HG03571 (cell line): ENCODE measurements around the gene BARHL1.

Experiments
- ATAC-seq: cut with Tn5 transposase; IDR thresholded peaks from one replicate; pipeline ENCODE4 v1.9.1; 2021; ENCODE audit not compliant: unreplicated experiment

Gene BARHL1

DNA sequence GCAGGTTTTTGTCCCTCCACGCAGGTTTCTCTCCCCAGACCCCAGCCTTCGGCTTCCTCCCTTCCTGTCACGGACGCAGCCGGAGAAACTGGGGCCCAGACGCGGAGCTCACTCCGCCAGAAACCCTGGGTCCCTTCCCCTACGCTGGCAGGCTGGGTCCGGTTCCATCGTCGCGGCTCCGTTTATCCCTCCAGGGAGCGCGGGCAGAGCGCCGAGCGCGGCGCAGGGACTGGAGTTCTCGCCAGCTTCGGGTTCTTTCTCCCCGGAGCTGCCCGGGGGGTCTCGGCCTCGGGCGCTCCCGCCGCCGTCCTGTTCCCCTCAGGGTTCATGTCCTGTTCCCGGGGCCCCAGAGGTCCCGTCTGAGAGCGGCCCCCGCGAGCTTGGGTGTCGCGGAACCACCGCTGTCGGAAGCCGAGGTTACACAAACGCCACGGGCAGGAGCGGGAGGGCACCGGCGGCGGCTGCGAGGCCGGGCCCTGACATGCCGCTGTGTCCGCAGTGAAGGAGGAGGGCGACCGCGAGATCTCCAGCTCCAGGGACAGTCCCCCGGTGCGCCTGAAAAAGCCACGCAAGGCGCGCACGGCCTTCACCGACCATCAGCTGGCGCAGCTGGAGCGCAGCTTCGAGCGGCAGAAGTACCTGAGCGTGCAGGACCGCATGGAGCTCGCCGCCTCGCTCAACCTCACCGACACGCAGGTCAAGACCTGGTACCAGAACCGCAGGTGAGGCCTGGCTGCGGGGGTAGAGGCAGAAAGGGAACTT lies 4.6 kb downstream of the BARHL1 start:
- no peak for ATAC-seq

DNA sequence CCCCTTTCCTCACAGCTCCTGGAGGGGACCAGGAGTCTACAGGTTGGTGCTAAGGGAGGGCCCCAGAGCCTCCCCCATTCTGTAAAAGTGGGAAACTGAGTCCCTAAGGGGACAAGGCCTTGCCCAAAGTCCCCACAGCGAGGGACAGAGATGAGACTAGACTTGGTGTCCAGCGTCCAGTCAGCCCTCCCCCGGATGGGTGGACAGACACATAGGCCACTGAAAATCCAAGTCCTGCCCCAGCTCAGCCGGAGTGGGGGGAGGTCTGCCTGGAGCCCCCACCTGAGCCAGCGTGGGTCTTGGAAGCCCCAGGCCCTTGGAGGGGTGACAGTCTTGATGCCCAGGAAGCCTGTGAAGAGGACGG lies 5.2 kb downstream of the BARHL1 start:
- ATAC-seq: no peak

DNA sequence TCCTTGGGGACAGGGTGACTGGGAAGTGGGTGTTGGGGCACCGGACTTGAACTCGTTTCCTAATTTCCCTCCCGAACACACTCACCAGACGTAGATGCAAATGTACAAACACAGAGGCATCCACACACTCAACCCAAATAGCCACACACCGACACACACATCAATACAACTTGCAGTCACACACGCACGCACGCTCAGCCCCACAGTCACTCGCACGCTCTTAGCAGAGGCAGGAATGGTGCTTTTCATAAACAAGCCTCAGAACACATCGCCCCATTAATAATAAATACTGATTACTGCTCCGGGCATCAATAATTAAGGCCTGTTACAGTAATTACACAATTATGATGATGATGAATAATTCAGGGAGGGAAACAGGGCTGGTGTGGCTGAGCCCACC lies 5.7 kb downstream of the BARHL1 start:
- ATAC-seq: no peak

DNA sequence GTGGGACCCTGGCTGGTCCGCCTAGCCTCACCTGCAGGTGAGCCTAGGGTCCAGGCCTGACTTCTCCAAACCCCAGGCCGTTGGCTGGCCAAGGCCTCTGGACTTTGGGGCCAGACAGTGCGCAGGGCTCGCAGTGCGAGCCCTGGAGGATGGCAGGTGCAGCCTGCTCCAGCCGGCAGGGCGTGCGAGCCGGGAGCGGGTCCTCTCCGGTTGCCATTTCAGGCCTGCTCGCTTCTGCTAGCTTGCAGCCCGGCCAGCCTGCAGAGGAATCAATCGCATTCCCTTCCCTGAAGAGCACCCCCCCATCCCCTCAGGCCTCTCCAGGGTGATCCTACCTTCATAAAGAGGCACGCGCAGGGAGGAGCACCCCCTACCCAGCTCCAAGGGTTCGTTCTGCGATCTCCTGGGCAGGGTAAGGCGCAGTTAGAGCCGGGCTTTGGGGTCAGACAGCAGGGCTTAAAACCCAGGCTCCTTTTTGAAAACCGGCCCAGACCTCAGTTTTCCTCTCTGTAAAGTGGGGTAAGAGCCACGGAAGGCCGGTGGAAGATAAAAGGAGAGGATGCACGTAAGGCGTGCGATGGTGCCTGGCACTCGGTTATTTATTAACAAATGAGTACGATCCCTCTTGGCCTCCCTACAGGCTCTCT lies 6.2 kb downstream of the BARHL1 start:
- no peak for ATAC-seq

DNA sequence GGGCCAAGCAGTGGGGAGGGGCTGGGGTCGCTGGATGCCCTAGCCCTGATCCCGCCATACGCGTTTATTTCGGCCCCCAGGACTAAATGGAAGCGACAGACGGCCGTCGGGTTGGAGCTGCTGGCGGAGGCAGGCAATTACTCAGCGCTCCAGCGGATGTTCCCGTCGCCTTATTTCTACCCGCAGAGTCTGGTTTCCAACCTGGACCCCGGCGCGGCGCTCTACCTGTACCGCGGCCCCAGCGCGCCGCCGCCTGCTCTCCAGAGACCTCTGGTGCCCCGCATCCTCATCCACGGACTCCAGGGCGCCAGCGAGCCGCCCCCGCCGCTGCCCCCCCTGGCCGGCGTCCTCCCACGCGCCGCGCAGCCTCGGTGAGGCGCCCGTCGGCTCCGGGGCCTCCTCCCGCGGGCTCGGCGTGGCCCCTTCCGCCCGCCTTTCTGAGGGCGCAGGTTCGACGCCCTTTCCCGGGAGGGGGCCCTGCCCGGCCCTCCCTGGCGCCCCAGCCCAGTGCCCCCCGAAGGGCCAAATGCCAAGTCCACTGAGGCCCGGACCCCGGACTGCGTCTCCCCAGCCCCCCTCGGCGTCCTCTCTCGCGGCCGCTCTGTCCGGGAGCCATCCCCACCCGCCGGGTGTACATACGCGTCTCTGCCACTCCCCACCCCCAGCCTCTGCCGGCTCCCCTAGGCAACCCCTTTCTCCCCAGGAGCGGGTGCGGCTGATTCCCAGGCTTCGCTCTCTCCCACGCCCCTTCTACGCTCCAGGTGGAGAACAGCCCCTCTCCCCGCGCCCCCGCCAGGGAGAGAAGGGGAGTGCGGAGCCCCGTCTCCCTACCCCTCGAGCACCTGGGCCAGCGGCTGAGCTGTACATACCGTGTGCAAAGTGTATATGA lies 7.0 kb downstream of the BARHL1 start:
- no peak for ATAC-seq

DNA sequence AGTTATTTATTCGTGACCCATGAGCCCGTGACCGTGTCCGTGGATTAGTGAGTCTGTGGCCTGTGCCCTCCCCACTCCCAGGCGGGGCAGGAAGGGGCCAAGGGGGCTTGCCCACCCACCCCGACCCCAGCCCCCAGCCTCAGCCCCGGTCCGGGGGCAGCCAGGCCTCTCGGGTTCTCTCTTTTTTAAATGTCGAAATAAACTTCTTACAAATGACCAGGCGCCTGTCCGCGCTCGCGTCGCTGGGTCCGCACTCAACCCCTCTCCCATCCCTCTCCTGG lies 7.6 kb downstream of the BARHL1 start:
- ATAC-seq: no peak

DNA sequence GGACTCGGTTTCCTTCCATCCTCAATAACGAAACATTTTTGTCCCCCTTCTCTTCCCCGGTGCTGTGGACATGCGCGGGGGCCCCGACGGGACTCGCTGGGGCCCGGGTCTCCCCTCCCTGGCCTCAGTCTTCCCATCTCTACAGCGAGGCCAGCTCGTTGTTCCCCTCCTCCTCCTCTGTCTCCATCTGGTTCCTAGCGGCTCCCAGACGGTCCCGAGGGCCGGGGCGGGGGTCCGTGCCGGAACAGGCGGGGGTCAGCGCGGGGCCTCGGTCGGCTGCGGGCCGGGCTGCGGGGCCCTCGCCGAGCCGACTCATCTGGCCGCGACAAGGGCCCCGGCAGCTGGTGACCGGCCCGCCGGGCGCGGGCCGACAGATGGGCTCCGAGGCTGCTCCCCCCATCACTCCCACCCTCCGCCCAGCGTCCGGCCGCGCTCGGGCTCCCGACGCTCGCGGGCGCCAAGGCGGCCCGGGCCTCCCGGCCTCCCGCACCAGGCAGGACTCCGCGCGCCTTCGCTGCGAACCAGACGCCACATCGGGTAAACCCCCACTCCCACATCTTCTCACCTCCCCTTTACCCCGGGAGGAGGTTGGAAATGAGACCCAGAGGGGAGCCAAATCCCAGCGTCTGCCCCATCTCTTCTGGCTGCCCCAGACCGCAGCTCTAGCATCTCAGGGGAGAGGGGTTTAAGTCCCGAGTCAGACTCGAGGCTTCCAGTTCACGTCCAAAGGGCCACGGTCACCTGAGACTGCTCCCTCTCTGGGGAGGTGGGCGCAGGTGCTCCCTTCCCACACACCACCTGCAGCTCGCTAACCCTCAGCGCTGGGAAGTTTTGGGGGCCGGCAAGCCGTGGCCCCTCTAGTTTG lies 8.1 kb downstream of the BARHL1 start:
- ATAC-seq: no peak

DNA sequence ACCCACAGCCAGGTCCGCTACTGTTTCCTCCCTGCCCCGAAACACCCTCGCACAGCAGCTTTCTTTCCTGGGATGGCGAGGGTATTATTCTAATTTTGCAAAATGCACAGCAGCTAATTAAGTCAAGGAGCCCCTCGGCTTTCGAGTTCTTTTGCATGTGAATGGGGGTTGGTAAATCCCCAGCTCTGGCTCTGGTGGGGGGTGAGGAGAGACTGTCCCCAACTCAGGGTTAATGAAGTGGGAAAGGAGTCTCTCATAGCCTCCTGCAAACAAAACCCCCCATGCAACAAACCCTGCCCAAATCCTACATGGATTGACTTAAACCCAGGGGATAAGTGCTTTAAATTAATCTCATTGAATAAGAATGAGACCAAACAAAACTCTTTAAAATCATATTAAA lies 8.8 kb downstream of the BARHL1 start:
- no peak for ATAC-seq

DNA sequence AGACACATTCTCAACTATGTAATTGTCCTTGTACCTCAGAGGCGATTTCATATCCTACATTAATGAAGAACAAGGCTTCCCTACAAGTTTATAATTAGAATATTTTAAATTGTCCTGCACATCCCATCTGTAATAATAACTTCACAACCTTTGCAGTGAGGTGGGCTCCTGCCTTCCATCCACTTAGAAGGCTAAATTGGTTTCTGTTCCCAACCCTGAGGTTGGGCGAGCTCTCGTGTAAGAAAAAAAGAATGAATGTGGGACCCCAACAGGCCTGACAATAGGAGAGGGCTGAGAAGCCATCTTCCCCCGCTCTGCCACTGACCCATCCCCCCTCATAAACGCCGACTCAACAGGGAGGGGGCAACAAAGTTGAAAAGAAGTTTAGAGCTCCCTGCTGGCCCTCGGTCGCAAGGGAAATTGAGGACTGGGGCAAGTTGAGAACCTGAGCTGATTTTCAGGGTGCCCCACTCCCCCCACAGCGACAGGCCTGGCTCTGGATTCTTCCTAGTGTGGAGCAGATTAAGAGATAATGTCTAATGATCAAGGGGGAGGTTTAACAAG lies 9.4 kb downstream of the BARHL1 start:
- no peak for ATAC-seq

DNA sequence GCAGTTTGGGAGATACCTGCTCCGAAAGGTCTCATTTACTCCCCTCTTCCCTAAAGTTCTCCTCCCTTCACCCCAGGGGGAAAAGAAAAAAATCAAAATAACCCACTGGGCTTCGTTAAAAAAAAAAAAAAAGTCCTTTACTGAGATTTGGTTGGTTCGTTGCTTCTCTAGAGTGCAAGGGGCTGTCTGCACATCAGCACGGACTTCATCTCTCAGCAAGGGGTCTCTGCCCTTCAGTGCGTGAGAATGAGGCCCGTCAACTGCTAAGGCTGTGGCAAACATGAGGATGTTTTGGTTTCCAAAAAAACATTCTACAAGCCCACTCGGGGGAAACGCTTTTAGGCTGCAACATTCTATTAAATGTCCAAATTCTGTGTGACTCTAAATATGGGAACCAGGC lies 10.0 kb downstream of the BARHL1 start:
- ATAC-seq: no peak

DNA sequence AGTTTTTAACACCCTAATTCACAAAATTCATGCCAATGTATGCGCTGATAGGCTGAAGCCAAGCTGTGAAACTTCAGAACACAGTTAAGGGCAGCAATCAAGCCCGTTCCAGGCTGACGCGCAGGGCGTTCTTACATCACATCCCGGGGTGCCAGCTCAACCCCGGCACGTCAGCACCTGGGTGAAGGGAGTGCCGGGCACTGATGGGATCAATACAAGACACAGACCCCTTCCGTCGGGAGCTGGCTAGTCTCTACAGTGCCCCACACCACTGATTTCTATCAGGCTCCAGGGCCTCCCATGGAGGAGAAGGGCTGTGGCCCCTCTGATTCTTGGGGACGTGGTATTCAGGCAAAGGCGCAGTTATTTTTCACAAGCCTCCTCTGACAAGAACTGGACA lies 12.0 kb downstream of the BARHL1 start:
- no peak for ATAC-seq

DNA sequence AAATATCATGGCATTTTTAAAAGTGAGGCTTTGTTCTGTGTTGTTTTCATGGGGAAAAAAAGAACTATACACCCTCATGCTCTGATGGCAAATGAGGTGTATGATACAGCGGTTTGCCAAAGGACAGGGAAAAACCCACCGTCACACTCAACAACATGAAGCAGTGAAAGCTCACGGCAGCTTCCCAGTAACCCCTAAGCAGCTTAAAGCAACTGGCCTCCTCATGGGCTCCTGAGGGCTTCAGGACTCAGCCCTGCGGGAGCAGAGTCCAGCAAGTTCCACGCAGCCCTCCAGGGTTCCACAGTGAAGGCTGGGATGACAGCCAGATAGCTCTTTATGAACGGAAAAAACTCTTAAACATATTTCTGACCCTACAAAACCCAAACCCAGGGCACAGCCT lies 12.9 kb downstream of the BARHL1 start:
- ATAC-seq: no peak

DNA sequence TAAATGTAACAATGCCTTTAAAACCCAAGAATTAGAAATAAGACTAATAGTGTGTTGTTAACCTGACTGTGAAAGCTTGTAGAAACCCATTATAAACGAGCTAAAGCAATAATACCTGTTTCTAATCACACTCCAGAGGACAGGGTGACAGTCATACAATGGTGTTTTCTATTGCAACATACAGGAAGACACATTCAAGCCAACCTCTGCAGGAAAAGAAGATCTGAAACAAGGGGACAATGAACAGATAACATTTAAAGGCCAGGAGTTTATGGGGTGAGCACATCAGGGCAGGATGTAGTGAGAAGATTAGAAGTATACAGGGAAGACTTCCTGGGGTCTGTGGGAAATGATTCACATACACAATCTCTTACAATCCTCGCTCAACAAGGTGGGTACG lies 13.8 kb downstream of the BARHL1 start:
- no peak for ATAC-seq

DNA sequence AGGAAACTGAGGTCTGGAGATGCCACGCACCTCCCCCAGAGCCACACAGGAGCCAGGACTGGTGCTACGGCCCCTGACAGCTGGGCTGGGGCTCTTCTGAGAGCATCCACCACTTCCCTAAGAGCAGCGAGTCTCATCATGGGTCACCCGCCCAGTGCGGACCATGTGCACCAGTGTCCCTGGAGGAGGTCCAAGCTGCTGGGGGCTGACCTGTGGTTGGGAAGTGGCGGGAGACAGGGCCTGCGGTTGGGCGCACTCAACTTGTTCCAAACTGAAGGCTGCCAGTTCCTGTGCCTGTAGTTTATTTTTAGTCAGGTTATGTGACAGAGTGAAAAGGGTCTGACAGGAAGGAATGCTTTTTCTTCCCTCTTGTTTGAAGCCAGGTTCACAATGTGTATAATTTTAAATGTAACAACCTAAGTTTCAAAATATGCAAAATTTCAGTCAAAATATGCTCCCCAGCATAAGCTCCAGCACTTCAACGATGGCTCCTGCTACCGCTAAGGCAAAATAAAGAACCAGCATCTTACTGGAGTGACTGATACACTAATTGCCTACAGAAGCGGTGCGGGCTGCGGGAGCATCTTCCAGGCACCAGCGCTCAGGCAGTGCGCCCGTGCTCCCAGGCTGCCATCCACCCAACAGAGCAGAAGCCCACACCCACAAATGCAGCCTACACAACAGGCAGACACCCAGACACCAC lies 14.8 kb downstream of the BARHL1 start:
- no peak for ATAC-seq

DNA sequence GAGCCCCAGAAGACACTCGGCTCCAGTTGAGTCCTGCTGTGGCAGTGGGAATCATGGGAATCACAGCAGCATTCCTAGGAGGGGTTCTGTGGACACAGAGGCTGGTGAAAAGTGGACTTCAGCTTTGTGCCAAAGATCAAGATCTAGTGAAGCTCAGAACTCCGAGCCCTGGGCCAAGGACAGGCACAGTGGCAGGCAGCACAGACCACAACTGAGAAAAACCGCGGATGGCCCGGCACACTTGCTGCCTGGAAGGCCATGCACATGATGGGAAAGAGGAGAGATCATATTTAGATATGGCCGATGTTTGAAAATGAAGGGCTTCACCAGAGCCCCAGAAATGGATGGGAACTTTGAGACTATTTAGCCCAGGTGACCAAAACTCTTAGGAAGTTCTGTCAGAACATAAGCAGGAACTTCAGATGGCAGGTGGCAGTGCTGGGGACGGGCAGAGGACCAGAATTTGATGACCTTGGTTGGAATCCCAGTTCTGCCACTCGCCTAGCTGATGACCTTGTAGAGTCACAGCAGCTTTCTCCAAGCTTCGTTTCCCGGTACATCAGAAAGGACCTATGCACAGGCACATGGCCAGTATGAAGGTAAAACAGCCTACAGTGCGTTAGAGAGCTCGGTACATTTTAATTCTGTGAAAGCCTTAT lies 18.0 kb downstream of the BARHL1 start:
- no peak for ATAC-seq

DNA sequence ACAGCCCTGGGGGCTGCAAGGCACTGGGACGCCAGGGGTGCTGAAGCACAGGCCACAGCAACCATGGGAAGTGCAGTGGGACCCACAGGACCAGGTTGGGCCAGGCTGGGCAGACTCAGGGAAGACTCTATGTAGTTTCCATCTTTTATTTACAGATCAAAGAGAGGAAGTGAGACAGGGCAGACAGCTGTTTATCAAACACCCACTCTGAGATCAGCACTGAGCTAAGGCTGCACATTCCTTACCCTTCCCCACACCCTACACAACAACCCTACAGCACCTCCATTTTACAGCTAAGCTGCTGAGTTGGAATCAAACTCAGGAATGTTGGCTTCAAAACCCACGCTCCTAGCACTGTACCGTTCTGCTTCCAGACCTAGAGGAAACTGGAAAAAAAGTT lies 19.8 kb downstream of the BARHL1 start:
- ATAC-seq: no peak

DNA sequence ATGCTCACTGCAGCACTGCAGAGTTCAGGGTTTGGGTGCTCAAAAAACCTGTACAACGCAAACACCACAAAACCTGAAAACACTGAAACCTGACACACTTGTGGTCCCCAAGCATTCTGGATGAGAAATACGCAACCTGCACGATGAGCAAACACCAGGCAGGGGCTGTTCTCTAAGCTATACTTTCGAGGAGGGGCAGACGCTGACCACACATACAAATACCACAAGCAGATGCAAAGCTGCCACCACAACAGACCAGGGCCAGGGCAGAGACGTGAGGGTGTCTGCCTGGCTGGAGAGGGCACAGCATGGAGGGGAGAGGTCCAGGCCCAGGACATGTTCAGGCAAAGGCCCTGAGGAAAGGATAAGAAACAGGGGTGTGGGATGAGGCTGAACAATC lies 23.0 kb downstream of the BARHL1 start:
- ATAC-seq: no peak

DNA sequence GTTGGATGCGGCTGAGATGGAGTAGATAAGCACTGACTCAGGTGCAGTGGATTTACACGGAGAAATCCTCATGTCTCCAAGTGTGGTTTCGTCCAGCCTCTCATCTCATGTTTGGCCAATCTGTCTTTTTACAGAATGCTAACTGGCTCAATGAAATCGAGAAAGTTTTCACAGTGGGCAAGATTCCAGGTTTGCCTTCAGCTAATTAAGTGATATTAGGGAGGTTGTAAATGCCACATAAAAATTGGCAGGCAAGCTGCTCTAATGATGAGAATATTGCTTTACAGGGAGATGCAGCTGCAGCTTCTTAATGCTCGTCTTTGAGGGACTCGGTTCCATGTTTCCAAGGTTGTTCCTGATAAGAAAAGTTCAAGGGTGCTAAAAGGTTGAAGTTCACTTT lies 23.7 kb downstream of the BARHL1 start:
- ATAC-seq: no peak

DNA sequence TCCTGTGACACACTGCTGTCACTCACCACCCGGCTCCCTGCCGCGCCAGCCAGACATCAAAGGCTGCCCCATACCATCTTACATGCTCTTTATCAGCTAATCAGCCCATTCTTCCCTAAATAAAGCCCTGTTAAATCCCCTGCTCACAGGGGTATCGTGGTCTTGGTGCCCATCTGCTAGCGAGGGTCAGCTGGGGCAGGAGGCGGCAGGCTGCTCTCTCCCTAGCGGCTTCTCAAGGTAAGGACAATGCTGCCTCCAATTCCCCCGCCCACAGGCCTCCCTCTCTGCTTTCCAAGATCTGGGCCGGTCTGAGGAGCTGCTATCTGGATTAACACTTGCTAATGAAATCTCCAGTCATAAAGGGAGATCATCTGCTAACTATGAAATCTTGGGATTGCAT lies 26.8 kb downstream of the BARHL1 start:
- ATAC-seq: no peak

DNA sequence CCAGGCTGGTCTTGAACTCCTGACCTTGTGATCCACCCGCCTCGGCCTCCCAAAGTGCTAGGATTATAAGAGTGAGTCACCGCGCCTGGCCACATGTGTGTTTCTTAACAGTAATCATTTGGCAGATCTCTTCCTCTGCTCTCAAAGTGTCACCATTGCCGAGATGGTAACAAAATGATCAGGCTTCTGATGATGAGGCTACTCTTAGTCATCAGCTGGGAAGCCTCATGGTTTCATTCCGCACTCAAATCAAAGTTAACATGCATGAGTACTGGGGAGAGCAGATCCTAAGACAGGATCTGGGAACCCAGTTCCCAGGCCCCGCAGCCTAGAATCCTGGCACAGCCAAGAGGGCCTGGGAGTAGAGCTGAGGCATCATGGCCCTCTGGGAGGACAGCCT lies 27.4 kb downstream of the BARHL1 start:
- ATAC-seq: no peak
